Activated T-cell treated with anti-CD3 and anti-CD28 coated beads, Interleukin-2, amount 50 U/mL, for 24 hours (primary cell): ENCODE data around the gene SCN5A.

Source experiments
- DNase-seq: peaks from one replicate; pipeline ENCODE4 v3.0.0-alpha.2; 2020
- H3K27ac Mint-ChIP-seq: 2 replicates; pipeline ENCODE4 v1.8.0; 2020; ENCODE audit warnings: mild to moderate bottlenecking, mixed read lengths
- H3K27me3 Mint-ChIP-seq: 2 replicates; pipeline ENCODE4 v1.8.0; 2020; ENCODE audit warnings: mixed read lengths
- H3K36me3 Mint-ChIP-seq: 2 replicates; pipeline ENCODE4 v1.8.0; 2020; ENCODE audit warnings: low read depth, mixed read lengths
- H3K4me1 Mint-ChIP-seq: 2 replicates; pipeline ENCODE4 v1.8.0; 2020; ENCODE audit warnings: low read depth, mixed read lengths
- H3K4me3 Mint-ChIP-seq: 2 replicates; pipeline ENCODE4 v1.8.0; 2020; ENCODE audit warnings: mild to moderate bottlenecking, moderate library complexity, mixed read lengths
- H3K9me3 Mint-ChIP-seq: 2 replicates; pipeline ENCODE4 v1.8.0; 2020; ENCODE audit warnings: mixed read lengths

The SCN5A gene

DNA sequence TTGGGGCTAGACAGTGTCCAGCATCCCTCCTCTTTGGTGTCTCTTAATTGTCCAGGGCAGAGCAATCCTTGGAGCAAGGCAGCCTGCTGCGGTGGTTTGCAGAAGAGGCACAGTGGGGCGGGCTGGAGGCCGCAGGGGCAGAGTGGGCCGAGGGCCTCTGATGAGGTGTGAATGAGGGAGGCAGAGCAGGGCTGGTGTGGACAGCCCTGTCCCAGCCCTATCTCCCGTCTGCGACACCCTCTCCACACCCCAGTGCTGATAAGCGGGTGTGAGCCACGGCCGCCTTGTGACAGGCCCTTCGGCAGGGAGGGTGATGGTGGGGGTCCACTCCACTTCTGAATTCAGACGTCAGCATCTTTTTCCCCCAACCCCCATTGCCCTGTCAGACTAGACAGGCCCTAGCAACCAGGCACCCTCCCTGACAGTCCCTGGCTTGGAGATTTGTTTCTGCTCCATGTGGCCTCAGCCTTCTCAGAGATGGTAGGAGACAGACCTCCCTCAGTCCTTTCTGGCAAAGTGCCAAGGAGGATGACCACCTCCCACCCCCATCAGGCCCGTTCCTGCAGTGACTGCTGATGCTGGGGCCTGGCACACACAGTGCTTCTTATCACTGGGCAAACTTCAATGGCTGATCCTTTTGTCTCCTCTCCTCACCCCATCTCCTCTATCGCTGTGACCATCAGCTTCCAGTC is 116.1 kb downstream of the SCN5A start:
- no peak overlapping the region for H3K4me3 Mint-ChIP-seq
- H3K4me1 Mint-ChIP-seq = peaks cover 3% of the 10 kb centered on the region
- H3K27ac Mint-ChIP-seq = no peak overlapping the region
- H3K27me3 Mint-ChIP-seq = no peaks in the 10 kb centered on the region
- DNase-seq = no peak
- peaks cover 51% of the 10 kb centered on the region for H3K36me3 Mint-ChIP-seq
- H3K9me3 Mint-ChIP-seq = no peaks in the 10 kb centered on the region

DNA sequence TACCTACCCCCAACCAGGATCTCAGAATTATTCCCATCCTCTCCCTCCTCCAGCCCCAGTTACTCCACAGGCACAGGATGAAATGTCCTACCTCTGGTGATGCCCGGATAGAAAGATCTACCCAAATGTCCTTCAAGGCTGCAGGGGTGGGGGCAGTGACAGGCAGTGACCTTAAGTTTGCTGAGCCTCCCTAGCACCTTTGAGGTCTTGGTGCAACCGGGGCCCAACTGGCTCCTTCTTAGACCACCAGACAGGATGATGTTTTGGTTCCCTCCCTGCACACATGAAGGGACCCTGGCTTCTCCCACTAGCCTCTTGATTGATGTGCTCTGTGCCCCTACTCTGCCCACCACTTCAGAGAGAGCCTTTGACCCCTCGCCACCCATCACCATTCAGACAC is 117.0 kb downstream of the SCN5A start:
- Mint-ChIP-seq H3K27ac (no peak overlapping the region), H3K36me3 (peaks cover 60% of the 10 kb centered on the region), H3K4me1 (peaks cover 3% of the 10 kb centered on the region), H3K4me3 (no peak overlapping the region), H3K9me3 (no peaks in the 10 kb centered on the region), H3K27me3 (no peaks in the 10 kb centered on the region)
- DNase-seq = no peak

GRCh38 chr3:38528457-38528856 is 121.0 kb downstream of the SCN5A start:
- Mint-ChIP-seq H3K36me3 (peaks cover 76% of the 10 kb centered on the region), H3K4me3 (no peak overlapping the region), H3K9me3 (no peaks in the 10 kb centered on the region), H3K4me1 (no peaks in the 10 kb centered on the region), H3K27ac (no peak overlapping the region), H3K27me3 (no peaks in the 10 kb centered on the region)
- no peak for DNase-seq

GRCh38 chr3:38526792-38527191 is 122.7 kb downstream of the SCN5A start:
- Mint-ChIP-seq H3K4me1 (no peaks in the 10 kb centered on the region), H3K27ac (no peak overlapping the region), H3K9me3 (no peaks in the 10 kb centered on the region), H3K4me3 (no peak overlapping the region), H3K36me3 (peaks cover 87% of the 10 kb centered on the region), H3K27me3 (no peaks in the 10 kb centered on the region)
- DNase-seq = no peak

DNA sequence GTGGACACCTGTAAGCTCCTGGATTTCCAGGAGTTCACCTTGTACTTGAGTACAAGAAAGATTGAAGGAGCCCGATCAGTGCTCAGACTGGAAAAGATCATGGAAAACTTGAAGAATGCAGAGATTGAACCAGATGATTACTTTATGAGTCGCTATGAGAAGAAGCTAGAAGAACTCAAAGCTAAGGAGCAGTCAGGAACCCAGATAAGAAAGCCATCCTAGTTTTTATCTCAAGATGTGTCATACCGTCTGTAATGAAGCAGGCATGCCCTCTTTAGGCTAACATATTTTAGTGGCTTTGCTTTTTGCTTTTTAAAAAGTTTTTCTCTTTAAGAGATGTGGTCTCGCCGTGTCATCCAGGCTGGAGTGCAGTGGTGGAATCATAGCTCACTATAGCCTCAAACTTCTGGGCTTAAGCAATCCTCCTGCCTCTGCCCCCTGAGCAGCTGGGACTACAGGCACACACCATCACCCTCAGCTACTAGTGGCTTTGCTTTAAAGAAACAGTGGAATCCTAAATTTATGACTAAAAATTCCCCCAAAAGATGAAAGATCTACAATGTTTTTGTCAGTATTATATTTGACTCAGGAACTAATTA is 125.2 kb downstream of the SCN5A start:
- Mint-ChIP-seq H3K36me3 (peaks cover 79% of the 10 kb centered on the region), H3K9me3 (no peaks in the 10 kb centered on the region), H3K4me3 (no peak overlapping the region), H3K27ac (no peak overlapping the region), H3K4me1 (peaks cover 22% of the 10 kb centered on the region), H3K27me3 (no peaks in the 10 kb centered on the region)
- DNase-seq = no peak

- peaks cover 30% of the 10 kb centered on the region for H3K4me1 Mint-ChIP-seq
- no peaks in the 10 kb centered on the region for H3K27me3 Mint-ChIP-seq
- peaks cover 74% of the 10 kb centered on the region for H3K36me3 Mint-ChIP-seq
- no peak for DNase-seq
- no peak overlapping the region for H3K4me3 Mint-ChIP-seq
- no peaks in the 10 kb centered on the region for H3K9me3 Mint-ChIP-seq
- H3K27ac Mint-ChIP-seq = no peak overlapping the region
These were observed 127.5 kb downstream of the SCN5A start for GRCh38 chr3:38522002-38522401.

DNA sequence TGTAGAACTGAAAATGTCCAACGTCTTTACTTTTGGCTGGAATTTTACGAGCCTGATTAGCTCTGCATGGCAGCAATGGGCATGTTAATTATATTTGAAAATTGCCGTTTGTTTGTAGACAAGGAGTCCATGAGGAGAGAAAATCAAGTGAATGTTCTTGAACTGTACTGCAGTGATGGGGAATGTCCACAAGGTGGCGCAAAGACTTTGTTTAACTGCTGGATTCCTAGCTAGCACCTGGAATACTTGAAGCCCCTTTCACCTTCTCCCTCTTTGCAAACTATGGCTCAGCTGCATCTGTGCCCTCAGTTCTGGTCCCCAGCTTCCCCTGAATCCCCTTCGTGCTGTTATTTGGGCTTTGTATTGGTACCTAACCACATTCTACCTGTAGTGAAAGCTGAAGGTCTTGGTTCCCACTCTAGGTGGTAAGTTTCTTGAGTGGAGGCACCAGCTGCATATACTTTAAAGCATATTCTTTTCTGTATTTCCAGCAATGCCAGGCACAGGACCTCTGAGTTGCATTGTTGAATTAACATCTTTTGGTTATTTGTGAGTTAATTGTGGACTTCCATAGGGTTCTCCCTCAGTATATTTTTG is 128.0 kb downstream of the SCN5A start:
- Mint-ChIP-seq H3K9me3 (no peaks in the 10 kb centered on the region), H3K4me1 (peaks cover 30% of the 10 kb centered on the region), H3K27me3 (no peaks in the 10 kb centered on the region), H3K36me3 (peaks cover 74% of the 10 kb centered on the region), H3K4me3 (no peak overlapping the region), H3K27ac (no peak overlapping the region)
- DNase-seq = peak; percentile 61

GRCh38 chr3:38519651-38520050 is 129.8 kb downstream of the SCN5A start:
- no peak for DNase-seq
- H3K36me3 Mint-ChIP-seq = peaks cover 71% of the 10 kb centered on the region
- H3K4me1 Mint-ChIP-seq = peaks cover 30% of the 10 kb centered on the region
- peak overlapping the region; percentile 83 for H3K27ac Mint-ChIP-seq
- H3K27me3 Mint-ChIP-seq = no peaks in the 10 kb centered on the region
- H3K4me3 Mint-ChIP-seq = peak overlapping the region; percentile 6
- no peaks in the 10 kb centered on the region for H3K9me3 Mint-ChIP-seq

GRCh38 chr3:38519000-38519399 is 130.5 kb downstream of the SCN5A start:
- Mint-ChIP-seq H3K36me3 (peaks cover 70% of the 10 kb centered on the region), H3K4me1 (peaks cover 30% of the 10 kb centered on the region), H3K9me3 (no peaks in the 10 kb centered on the region), H3K27me3 (no peaks in the 10 kb centered on the region), H3K27ac (no peak overlapping the region), H3K4me3 (no peak overlapping the region)
- no peak for DNase-seq

GRCh38 chr3:38516669-38517068 is 132.8 kb downstream of the SCN5A start:
- peaks cover 67% of the 10 kb centered on the region for H3K36me3 Mint-ChIP-seq
- H3K27me3 Mint-ChIP-seq = no peaks in the 10 kb centered on the region
- peaks cover 30% of the 10 kb centered on the region for H3K4me1 Mint-ChIP-seq
- H3K27ac Mint-ChIP-seq = no peak overlapping the region
- H3K9me3 Mint-ChIP-seq = no peaks in the 10 kb centered on the region
- H3K4me3 Mint-ChIP-seq = no peak overlapping the region
- DNase-seq = no peak

GRCh38 chr3:38515367-38515766 is 134.1 kb downstream of the SCN5A start:
- H3K36me3 Mint-ChIP-seq = peaks cover 75% of the 10 kb centered on the region
- H3K9me3 Mint-ChIP-seq = no peaks in the 10 kb centered on the region
- DNase-seq = no peak
- H3K4me1 Mint-ChIP-seq = peaks cover 20% of the 10 kb centered on the region
- no peaks in the 10 kb centered on the region for H3K27me3 Mint-ChIP-seq
- no peak overlapping the region for H3K4me3 Mint-ChIP-seq
- no peak overlapping the region for H3K27ac Mint-ChIP-seq

GRCh38 chr3:38511546-38511945 is 137.9 kb downstream of the SCN5A start:
- Mint-ChIP-seq H3K4me1 (no peaks in the 10 kb centered on the region), H3K27ac (no peak overlapping the region), H3K4me3 (no peak overlapping the region), H3K9me3 (no peaks in the 10 kb centered on the region), H3K36me3 (peaks cover 81% of the 10 kb centered on the region), H3K27me3 (no peaks in the 10 kb centered on the region)
- DNase-seq = no peak

DNA sequence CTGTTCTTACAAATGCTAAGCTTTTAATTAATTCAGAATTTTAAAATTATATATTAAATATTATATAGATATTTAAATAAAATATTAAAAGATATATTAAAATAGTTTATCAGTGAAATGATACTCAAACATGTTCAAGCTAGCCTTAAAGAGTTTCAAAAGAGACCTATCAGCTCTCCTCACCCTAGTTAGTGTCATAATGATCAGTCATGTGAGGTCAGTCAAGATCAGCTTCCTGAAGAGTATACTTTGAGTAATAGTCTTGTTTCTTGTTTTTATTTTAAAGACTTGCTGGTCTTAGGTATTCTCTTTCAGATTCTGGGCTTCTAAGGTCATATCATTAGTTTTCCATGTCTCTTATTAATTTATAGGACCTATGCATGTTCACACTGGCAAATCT is 138.9 kb downstream of the SCN5A start:
- Mint-ChIP-seq H3K36me3 (peaks cover 84% of the 10 kb centered on the region), H3K4me3 (no peak overlapping the region), H3K4me1 (no peaks in the 10 kb centered on the region), H3K9me3 (no peaks in the 10 kb centered on the region), H3K27ac (no peak overlapping the region), H3K27me3 (no peaks in the 10 kb centered on the region)
- no peak for DNase-seq

- DNase-seq = no peak
- Mint-ChIP-seq H3K4me1 (no peaks in the 10 kb centered on the region), H3K36me3 (peaks cover 82% of the 10 kb centered on the region), H3K4me3 (no peak overlapping the region), H3K27me3 (no peaks in the 10 kb centered on the region), H3K9me3 (no peaks in the 10 kb centered on the region), H3K27ac (no peak overlapping the region)
These were observed 139.8 kb downstream of the SCN5A start for GRCh38 chr3:38509732-38510131.

DNA sequence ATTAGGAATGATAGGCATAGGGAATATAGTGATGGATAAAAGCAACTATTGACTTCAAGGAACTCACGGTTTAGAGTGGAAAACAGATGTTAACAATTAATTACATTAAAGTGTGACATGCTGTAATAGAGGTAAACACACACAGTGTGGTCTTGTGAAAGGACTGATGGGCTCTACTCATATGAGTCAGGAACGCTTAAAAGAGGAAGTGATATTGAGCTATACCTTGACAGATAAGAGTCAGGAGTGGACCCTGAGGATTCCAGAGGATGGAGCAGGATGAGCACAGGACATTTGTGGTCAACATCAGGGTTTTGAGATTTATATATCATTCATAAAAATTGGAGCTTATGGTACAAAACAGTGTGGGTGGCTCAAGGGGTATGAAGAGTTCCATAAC is 142.4 kb downstream of the SCN5A start:
- Mint-ChIP-seq H3K4me1 (no peaks in the 10 kb centered on the region), H3K27ac (no peak overlapping the region), H3K27me3 (no peaks in the 10 kb centered on the region), H3K9me3 (no peaks in the 10 kb centered on the region), H3K4me3 (no peak overlapping the region), H3K36me3 (peaks cover 80% of the 10 kb centered on the region)
- no peak for DNase-seq
